ENCODE measurements around the gene ZNF324. TPM values are rescaled to one million over a fixed set of nuclear protein-coding genes. Genes with fewer than 3 reads are reported as not detected.

Gene ZNF324
- polyA plus RNA-seq, 1 of the 3 experiments (the other 2 are of a cell fraction) = 5.6 TPM

DNA sequence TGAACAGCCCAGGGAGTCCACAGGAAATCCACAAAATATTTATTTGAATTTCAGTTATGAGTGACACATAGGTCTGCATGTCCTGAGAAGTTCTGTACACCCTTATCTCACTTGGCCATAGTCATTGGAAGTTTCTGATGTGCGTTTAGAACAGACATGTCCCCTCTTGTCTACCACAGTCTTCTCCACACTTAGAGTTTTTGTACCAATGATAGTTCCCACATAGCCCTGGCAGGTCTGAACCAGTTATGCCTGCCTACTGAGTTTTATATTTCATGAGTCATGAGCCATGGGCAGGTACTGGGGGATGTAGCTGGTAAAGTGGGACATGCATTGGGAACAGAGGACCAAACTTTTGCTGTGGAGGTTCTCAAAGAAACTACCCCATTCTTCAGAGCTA lies 38.3 kb upstream of the ZNF324 start (continued):
- TF ChIP-seq, protein P1, sequence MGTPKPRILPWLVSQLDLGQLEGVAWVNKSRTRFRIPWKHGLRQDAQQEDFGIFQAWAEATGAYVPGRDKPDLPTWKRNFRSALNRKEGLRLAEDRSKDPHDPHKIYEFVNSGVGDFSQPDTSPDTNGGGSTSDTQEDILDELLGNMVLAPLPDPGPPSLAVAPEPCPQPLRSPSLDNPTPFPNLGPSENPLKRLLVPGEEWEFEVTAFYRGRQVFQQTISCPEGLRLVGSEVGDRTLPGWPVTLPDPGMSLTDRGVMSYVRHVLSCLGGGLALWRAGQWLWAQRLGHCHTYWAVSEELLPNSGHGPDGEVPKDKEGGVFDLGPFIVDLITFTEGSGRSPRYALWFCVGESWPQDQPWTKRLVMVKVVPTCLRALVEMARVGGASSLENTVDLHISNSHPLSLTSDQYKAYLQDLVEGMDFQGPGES (IDR thresholded peaks at IDR 0.05; ENCODE audit: low read depth, low read length) = no peak
- TF ChIP-seq POLR2AphosphoS5 (IDR thresholded peaks at IDR 0.05; ENCODE audit: low read depth, low read length) (no peak), JUND (IDR thresholded peaks at IDR 0.05) (no peak), USF1 (IDR thresholded peaks at IDR 0.05; ENCODE audit: borderline replicate concordance, low read depth) (no peak), EZH2phosphoT487 (IDR thresholded peaks at IDR 0.05; ENCODE audit: borderline replicate concordance, low read depth) (no peak), MEF2A (IDR thresholded peaks at IDR 0.05; ENCODE audit: borderline replicate concordance, low read depth) (no peak), TCF12 (IDR thresholded peaks at IDR 0.05) (no peak), SMC3 (IDR thresholded peaks at IDR 0.05; ENCODE audit: low read depth, low read length) (no peak), YY1 (IDR thresholded peaks at IDR 0.05; ENCODE audit: low read depth) (no peak), NRF1 (IDR thresholded peaks at IDR 0.05; ENCODE audit: low read depth, low read length) (no peak), FOSL2 (IDR thresholded peaks at IDR 0.05; ENCODE audit: borderline replicate concordance, low read depth) (no peak), RXRA (IDR thresholded peaks at IDR 0.05; ENCODE audit: borderline replicate concordance, low read depth) (no peak)

DNA sequence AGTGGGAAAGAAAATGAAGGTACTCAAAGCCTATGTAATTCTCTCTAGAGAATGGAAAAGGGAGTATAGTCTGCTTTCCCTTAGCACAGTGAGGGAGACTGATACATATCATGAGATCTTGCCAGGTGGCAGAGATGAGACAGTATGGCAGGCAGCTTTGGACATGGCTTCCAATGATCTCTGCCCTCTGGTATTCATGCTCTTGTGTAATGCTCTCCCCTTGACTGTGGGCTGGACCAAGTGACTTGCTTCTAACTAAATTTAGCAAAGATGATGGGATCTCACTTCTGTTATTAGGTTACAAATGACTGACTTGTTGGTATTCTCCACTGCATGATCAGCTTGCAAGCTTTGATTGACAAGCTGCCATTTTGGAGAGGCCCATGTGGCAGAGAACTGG lies 37.1 kb upstream of the ZNF324 start:
- Histone ChIP-seq H3K4me1 (ENCODE audit: control insufficient read depth in 1 of 2, insufficient read depth in 2 of 2, low read depth in 1 of 2, low read length in 1 of 2) (no peaks in the 10 kb centered on the region), H3K9me2 (no peaks in the 10 kb centered on the region), H3K9ac (no peak overlapping the region), H3K4me2 (no peak overlapping the region), H3K27me3 (ENCODE audit: insufficient read depth) (no peaks in the 10 kb centered on the region), H3K4me3 (ENCODE audit: low read depth in 2 of 2, low read length in 1 of 2) (no peak overlapping the region), H4K20me1 (ENCODE audit: insufficient read depth) (no peaks in the 10 kb centered on the region), H3K36me3 (replicated peaks in 1 of 2; ENCODE audit: control insufficient read depth in 1 of 2, insufficient read depth in 2 of 2, low read length in 1 of 2) (peaks cover 15 to 23% of the 10 kb centered on the region in 2 experiments), H3K9me3 (peaks cover 17% of the 10 kb centered on the region), H2AFZ (ENCODE audit: low read depth) (no peak overlapping the region), H3K27ac (ENCODE audit: low read depth in 2 of 2, low read length in 1 of 2) (no peak overlapping the region), H3K79me2 (ENCODE audit: insufficient read depth) (no peaks in the 10 kb centered on the region), H3F3A (replicated peaks; ENCODE audit: insufficient read depth) (no peaks in the 10 kb centered on the region)
- ChIA-PET CTCF (no interaction called here), POLR2A (no interaction called here)
- no peak for DNase-seq
- no peak for TF ChIP-seq PBX3 (IDR thresholded peaks at IDR 0.05)
- no peak for TF ChIP-seq CTCF (IDR thresholded peaks at IDR 0.05)
- TF ChIP-seq MXI1 (IDR thresholded peaks at IDR 0.05; ENCODE audit: low read depth, low read length) = no peak
- no peak for TF ChIP-seq ELF1 (IDR thresholded peaks at IDR 0.05)
- TF ChIP-seq TEAD4 (IDR thresholded peaks at IDR 0.05; ENCODE audit: borderline replicate concordance, insufficient read depth) = no peak
- TF ChIP-seq, protein P2, sequence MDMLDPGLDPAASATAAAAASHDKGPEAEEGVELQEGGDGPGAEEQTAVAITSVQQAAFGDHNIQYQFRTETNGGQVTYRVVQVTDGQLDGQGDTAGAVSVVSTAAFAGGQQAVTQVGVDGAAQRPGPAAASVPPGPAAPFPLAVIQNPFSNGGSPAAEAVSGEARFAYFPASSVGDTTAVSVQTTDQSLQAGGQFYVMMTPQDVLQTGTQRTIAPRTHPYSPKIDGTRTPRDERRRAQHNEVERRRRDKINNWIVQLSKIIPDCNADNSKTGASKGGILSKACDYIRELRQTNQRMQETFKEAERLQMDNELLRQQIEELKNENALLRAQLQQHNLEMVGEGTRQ (IDR thresholded peaks at IDR 0.05; ENCODE audit: borderline replicate concordance, low read depth, low read length) = no peak
- TF ChIP-seq TCF12 (IDR thresholded peaks at IDR 0.05) = no peak
- TF ChIP-seq GABPA (IDR thresholded peaks at IDR 0.05; ENCODE audit: low read depth) = no peak
